BLaER1 (cell line): ENCODE data around the gene HSFX4.
"Not testable (repeated sequence)": the region's sequence is repeated elsewhere in the genome, so short reads cannot be mapped to it uniquely, and the experiment has no call there.

Source experiments
- H3K27ac ChIP-seq: shearing (Covaris generic); formaldehyde crosslinking; 2 replicates; pipeline ENCODE4 v1.8.1; 2022
- H3K27me3 ChIP-seq: shearing (Covaris generic); formaldehyde crosslinking; 2 replicates; pipeline ENCODE4 v1.8.1; 2022
- H3K36me3 ChIP-seq: shearing (Covaris generic); formaldehyde crosslinking; 2 replicates; pipeline ENCODE4 v1.8.1; 2022
- H3K4me1 ChIP-seq: shearing (Covaris generic); formaldehyde crosslinking; 2 replicates; pipeline ENCODE4 v1.8.1; 2022
- H3K4me2 ChIP-seq: shearing (Covaris generic); formaldehyde crosslinking; 2 replicates; pipeline ENCODE4 v1.8.1; 2022
- H3K4me3 ChIP-seq: shearing (Covaris generic); formaldehyde crosslinking; 2 replicates; pipeline ENCODE4 v1.8.1; 2022
- H3K9ac ChIP-seq: shearing (Covaris generic); formaldehyde crosslinking; 2 replicates; pipeline ENCODE4 v1.8.1; 2022
- H3K9me3 ChIP-seq: shearing (Covaris generic); formaldehyde crosslinking; 2 replicates; pipeline ENCODE4 v1.8.1; 2022
- H4K20me1 ChIP-seq: shearing (Covaris generic); formaldehyde crosslinking; 2 replicates; pipeline ENCODE4 v1.8.1; 2022
- Cebpa-rat ChIP-seq: shearing (Covaris generic); IDR thresholded peaks from 2 replicates; pipeline ENCODE4 v1.8.1; 2022

The HSFX4 gene

DNA sequence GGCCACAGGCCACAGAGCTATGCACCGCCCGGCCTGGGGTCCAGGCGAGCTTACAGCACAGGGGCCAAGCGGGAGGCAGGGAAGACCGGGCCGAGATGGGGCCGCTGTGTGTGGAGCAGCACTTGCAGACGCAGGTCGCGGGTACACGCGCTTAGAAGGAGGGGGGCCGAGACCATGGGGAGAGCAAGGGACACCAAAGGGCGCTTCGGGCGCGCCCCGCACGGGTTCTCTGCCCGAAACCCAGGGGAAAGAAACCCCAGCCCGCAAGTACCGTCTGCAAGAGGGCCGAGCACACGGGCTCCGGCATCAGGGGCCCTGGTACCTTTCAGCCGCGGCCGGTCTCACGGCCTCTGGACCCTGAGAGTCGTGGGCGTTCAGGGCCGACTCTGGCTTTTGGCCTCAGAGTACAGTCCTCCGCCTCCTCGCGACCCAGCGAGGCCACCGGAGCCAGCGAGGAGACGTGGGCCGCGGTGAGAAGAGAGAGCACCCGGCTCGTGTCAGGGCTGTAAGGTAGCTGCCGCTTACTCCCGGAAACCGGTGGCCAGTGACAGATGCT, 8.6 kb downstream of the HSFX4 start:
- H3K4me2 ChIP-seq, result peak overlapping the region; percentile 83
- H3K27me3 ChIP-seq, result no peaks in the 10 kb centered on the region
- peak overlapping the region; percentile 87 for H3K27ac ChIP-seq
- H3K4me1 ChIP-seq, result peaks cover 11% of the 10 kb centered on the region
- peaks cover 11% of the 10 kb centered on the region; the same call in 1 of the 2 replicates for H3K9me3 ChIP-seq
- peaks cover 7% of the 10 kb centered on the region; the same call in 1 of the 2 replicates for H3K36me3 ChIP-seq
- H3K4me3 ChIP-seq, result peak overlapping the region; percentile 84
- peaks cover 8% of the 10 kb centered on the region; the same call in 1 of the 2 replicates for H4K20me1 ChIP-seq
- peak overlapping the region; percentile 92 for H3K9ac ChIP-seq
- TF ChIP-seq Cebpa-rat, result no peak

DNA sequence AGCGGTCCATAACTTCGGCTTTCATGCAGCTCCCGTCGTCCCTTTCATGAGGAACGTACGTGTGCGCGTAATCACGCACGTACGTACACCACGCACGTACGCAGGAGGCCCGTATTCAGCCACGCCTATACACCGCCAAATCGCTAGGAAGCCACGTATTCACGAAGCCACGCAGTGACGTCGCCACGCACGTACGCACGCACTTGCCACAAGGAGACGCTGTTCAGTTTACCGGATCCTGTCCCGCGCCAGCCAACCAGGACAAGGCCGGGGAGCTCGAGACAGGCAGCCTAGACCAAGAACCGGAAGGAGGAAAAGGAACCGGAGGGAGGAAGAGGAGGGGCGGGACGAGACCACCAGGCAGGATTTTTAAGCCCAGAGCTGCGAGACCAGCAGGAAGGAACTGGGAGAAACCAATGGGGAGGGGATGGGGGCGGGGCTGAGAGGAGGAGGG, 9.1 kb downstream of the HSFX4 start, which contains the start of gene EOLA2:
Gene EOLA2, minus strand, starts transcription at position 65 of the 454 bp plus-strand sequence. CDS start 4,617 bp downstream, outside the sequence.
- Histone ChIP-seq H3K36me3 (peaks cover 7% of the 10 kb centered on the region; the same call in 1 of the 2 replicates), H3K27ac (peak within 1 kb of the TSS; percentile 87), H3K4me3 (peak within 1 kb of the TSS; percentile 84), H4K20me1 (peaks cover 8% of the 10 kb centered on the region; the same call in 1 of the 2 replicates), H3K4me2 (peak within 1 kb of the TSS; percentile 83), H3K9me3 (peaks cover 11% of the 10 kb centered on the region; the same call in 1 of the 2 replicates), H3K4me1 (peaks cover 14% of the 10 kb centered on the region), H3K27me3 (no peaks in the 10 kb centered on the region), H3K9ac (peak within 1 kb of the TSS; percentile 92)
- TF ChIP-seq Cebpa-rat, result no peak

DNA sequence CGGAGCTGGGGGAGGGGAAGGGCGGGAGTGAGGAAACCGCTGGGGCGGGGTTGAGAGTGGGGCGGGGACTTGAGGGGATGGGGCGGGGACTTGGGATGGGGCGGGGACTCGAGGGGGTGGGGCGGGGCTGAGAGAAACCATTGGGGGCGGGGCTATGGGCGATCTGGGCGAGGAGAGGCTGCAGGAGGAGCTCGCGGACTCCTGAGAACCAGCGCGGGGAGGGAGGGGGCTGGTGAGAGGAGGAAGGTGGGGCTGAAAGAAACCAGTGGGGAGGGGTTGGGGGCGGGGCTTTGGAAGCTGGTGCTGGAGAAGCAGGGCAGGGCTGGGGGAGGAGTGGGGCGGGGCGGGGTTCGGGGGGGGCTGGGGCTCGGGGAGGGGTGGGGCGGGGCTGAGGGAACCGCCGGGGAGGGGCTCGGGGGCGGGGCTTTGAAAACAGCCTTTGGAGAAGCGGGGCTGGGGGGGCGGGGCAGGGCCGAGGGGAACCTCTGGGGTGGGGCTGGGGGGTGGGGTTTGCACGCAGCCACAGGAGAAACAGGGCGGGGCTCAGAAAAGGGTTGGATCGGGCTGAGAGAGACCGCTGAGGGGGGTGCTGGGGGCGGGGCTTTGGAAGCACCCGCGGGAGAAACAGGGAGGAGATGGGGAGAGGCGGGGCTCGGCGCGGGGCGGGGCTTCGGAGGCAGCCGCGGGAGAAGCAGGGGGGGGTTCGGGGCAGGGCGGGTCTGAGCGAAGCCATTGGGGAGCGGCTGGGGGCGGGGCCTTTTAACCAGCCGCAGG, 9.7 kb downstream of the HSFX4 start:
- no peak overlapping the region for H3K27ac ChIP-seq
- H4K20me1 ChIP-seq, result peaks cover 8% of the 10 kb centered on the region; the same call in 1 of the 2 replicates
- H3K4me3 ChIP-seq, result no peak overlapping the region
- H3K4me2 ChIP-seq, result no peak overlapping the region
- no peaks in the 10 kb centered on the region for H3K27me3 ChIP-seq
- H3K36me3 ChIP-seq, result peaks cover under 1% of the 10 kb centered on the region; the same call in 1 of the 2 replicates
- no peak for TF ChIP-seq Cebpa-rat
- peaks cover 11% of the 10 kb centered on the region; the same call in 1 of the 2 replicates for H3K9me3 ChIP-seq
- H3K4me1 ChIP-seq, result peaks cover 20% of the 10 kb centered on the region
- no peak overlapping the region for H3K9ac ChIP-seq

DNA sequence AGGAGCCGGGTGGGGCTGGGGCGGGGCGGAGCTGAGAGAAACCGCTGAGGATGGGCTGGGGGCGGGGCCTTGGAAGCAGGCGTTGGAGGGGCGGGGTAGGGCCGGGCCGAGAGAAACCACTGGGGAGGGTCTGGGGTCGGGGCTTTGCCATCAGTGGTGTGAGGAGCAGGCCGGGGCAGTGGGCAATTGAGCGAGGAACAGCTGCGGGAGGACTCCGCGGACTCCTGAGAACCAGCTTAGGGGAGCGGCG, 10.2 kb downstream of the HSFX4 start:
- Histone ChIP-seq H3K9ac (peak overlapping the region; percentile 61; the same call in 1 of the 2 replicates), H3K36me3 (no peaks in the 10 kb centered on the region; the same call in 1 of the 2 replicates), H3K4me2 (peak overlapping the region; percentile 55), H3K27ac (peak overlapping the region; percentile 73), H3K27me3 (no peaks in the 10 kb centered on the region), H3K4me3 (peak overlapping the region; percentile 66), H4K20me1 (peaks cover 8% of the 10 kb centered on the region; the same call in 1 of the 2 replicates), H3K4me1 (peaks cover 22% of the 10 kb centered on the region), H3K9me3 (peaks cover 11% of the 10 kb centered on the region; the same call in 1 of the 2 replicates)
- no peak for TF ChIP-seq Cebpa-rat

DNA sequence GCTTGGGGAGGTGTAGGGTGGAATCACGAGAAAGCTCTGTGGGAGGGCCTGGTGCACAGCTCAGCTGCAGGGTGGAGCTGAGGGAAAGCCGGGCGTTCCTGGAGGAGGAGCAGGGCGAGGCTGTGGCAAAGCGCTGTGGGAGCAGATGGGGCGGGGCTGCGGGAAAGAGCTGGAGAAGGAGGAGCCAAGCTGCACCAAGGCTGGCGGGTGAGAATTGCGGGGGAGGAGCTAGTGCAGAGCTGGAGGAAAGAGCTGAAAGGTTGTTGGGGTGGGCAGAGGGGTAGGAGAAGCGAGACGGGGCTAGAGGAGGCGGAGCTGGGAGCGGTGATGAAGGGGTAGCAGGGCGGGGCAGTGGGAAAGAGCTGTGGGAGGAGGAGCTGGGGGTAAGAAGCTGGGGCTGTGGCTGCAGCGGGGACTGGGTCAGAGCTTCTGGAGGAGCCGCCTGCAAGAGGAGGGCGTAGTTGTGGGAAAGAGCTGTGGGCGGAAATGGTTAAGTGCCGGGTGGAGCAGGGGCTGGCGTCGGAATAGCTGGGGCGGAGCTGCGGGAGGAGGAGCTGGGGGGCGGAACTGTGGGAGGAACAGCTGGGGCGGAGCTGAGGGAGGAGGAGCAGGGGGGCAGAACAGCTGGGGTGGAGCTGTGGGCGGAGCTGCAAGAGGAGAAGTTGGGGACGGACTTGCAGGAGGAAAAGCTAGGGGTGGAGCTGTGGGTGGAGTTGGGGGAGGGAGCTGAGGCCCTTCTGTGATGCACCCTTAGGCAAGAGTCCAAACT, 10.7 kb downstream of the HSFX4 start:
- H3K4me2 ChIP-seq, result peak overlapping the region; percentile 55
- H3K4me3 ChIP-seq, result peak overlapping the region; percentile 66
- H3K9ac ChIP-seq, result peak overlapping the region; percentile 61; the same call in 1 of the 2 replicates
- peaks cover 11% of the 10 kb centered on the region; the same call in 1 of the 2 replicates for H3K9me3 ChIP-seq
- no peak for TF ChIP-seq Cebpa-rat
- peak overlapping the region; percentile 73 for H3K27ac ChIP-seq
- no peaks in the 10 kb centered on the region for H3K27me3 ChIP-seq
- no peaks in the 10 kb centered on the region for H3K36me3 ChIP-seq
- H4K20me1 ChIP-seq, result peaks cover 8% of the 10 kb centered on the region; the same call in 1 of the 2 replicates
- H3K4me1 ChIP-seq, result peaks cover 22% of the 10 kb centered on the region

DNA sequence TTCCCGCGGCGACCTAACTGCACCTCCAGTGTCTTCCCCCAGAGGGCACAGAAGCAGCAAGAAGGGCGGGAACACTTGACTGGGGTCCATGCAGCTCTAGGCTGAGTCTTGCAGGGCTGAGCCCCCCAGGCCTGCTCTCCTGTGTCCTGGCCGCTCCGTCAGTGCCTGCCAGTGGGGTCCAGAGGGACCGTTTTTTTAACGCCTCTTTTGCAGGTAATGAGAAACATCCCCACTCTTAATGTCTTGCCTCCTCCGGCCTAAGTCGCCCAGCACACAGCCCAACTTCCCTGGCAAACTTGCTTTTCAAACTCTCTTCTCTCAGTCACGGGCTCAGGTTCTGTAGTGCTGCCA, 11.3 kb downstream of the HSFX4 start:
- H3K27me3 ChIP-seq, H4K20me1 ChIP-seq, H3K27ac ChIP-seq, H3K4me3 ChIP-seq, H3K9ac ChIP-seq, H3K36me3 ChIP-seq: not testable (repeated sequence)
- Histone ChIP-seq H3K9me3 (peaks cover 11% of the 10 kb centered on the region; the same call in 1 of the 2 replicates), H3K4me2 (peak overlapping the region; percentile 36; the same call in 1 of the 2 replicates), H3K4me1 (peaks cover 22% of the 10 kb centered on the region)

DNA sequence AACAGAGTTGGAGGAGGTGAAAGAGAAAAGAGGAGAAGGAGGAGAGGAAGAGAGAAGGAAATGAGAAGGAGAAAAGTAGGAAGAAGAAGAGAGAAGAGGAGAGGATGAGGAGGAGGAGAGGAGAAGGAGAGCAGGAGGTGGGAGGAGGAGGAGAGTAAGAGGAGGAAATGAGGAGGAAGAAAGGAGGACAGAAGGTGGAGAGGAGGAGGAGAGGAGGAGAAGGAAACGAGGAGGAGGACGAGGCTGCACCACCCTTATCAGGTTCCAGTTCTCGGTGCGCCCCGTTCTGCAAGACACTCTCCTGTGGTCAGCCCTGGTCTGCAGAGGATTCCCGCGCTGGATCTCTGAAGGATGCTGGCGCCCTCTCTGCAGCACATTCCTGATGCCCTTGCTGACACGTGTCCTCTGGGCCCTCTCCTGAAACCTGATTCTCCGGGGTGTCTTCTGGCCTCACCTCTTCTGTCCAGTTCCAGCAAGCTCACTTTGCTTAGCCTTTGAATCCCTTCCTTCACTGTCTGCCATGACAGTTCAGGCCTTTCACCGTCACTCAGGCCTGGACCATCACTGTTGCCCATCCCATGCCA, 15.8 kb downstream of the HSFX4 start:
- H3K9ac ChIP-seq, H4K20me1 ChIP-seq, H3K27me3 ChIP-seq, H3K4me3 ChIP-seq, H3K36me3 ChIP-seq, H3K9me3 ChIP-seq, H3K27ac ChIP-seq, H3K4me2 ChIP-seq: not testable (repeated sequence)
- H3K4me1 ChIP-seq, result peaks cover 16% of the 10 kb centered on the region; the same call in 1 of the 2 replicates

DNA sequence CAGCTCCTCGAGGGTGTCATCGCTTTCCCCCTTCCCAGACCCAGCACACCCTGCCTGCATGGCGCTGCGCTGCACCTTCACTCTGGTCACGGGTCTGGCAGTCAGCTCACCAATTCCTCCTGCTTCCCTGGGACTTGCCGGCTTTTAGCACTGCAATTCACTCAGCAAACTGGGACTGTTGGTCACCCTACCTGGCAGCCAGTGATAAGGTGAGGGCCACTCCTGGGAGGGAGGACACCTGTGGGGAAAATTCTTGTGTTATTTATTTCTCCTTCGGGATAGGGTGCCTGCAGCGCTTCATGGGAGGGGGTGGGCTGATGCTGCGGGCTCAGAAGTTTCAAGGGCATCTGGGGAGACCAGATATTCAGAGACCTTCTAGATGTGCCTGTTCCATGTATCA, 16.4 kb downstream of the HSFX4 start:
- not testable (repeated sequence) for H3K4me2 ChIP-seq, H3K9me3 ChIP-seq, H3K9ac ChIP-seq, H4K20me1 ChIP-seq, H3K27me3 ChIP-seq, H3K4me3 ChIP-seq, H3K27ac ChIP-seq, H3K36me3 ChIP-seq
- peaks cover 16% of the 10 kb centered on the region; the same call in 1 of the 2 replicates for H3K4me1 ChIP-seq

DNA sequence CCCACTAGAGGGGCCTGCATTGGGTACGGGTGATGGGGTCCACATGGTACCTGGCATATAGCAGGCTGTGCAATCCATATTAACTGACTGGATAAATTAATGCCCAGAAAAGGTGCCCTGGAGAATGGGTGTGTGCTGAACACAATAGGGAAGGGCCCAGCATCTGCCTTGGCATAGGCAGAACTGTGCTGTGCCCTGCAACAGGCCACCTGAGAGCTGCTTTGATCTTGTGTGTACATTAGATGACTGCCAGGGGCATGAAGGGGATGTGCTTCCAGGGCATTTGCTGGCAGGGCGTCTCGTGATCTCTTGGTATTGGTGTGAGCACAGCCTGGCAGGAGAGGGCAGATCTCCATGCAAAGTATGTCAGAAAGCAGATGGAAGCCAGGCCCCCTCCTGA, 17.6 kb downstream of the HSFX4 start:
- peaks cover 10% of the 10 kb centered on the region; the same call in 1 of the 2 replicates for H3K4me1 ChIP-seq
- not testable (repeated sequence) for H4K20me1 ChIP-seq, H3K27ac ChIP-seq, H3K4me3 ChIP-seq, H3K9me3 ChIP-seq, H3K4me2 ChIP-seq, H3K27me3 ChIP-seq, H3K36me3 ChIP-seq, H3K9ac ChIP-seq
